Vagina (tissue), 2 donors: ENCODE measurements around the gene AP1B1. TPM values are rescaled to one million over a fixed set of nuclear protein-coding genes. Genes with fewer than 3 reads are reported as not detected.
"Not testable (repeated sequence)": the region's sequence is repeated elsewhere in the genome, so short reads cannot be mapped to it uniquely, and the experiment has no call there.

Experiments
- DNase-seq, 2 donors: peaks; one replicate each; pipeline ENCODE4 v3.0.0-alpha.2; 2017; ENCODE audit errors: extremely low spot score in 2 of 2
- H3K27ac ChIP-seq: fragments of 200-600 bp; sonication (generic); one replicate; pipeline ENCODE4 v1.5.1; 2019
- H3K27me3 ChIP-seq: fragments of 200-600 bp; sonication (generic); one replicate; pipeline ENCODE4 v1.5.1; 2019
- H3K36me3 ChIP-seq, 2 donors: fragments of 200-600 bp; sonication (generic); one replicate each; pipeline ENCODE4 v1.5.1; 2017 to 2019
- H3K4me1 ChIP-seq: fragments of 200-600 bp; sonication (generic); one replicate; pipeline ENCODE4 v1.5.1; 2019
- H3K4me3 ChIP-seq, 2 donors: fragments of 200-600 bp; sonication (generic); 1 replicate in 1 of 2; 2 replicates in 1 of 2; pipeline ENCODE4 v1.5.1; 2016 to 2019
- H3K9me3 ChIP-seq: fragments of 200-600 bp; sonication (generic); one replicate; pipeline ENCODE4 v1.5.1; 2019
- POLR2A ChIP-seq, 2 donors: fragments of 450-650 bp; IDR thresholded peaks; one replicate each; pipeline ENCODE4 v1.6.1; 2017; ENCODE audit warnings: antibody characterized with exemption in 2 of 2, mild to moderate bottlenecking in 2 of 2, moderate library complexity in 2 of 2
- POLR2AphosphoS5 ChIP-seq, 2 donors: sonication (generic); formaldehyde crosslinking; IDR thresholded peaks; one replicate each; pipeline ENCODE4 v1.9.0; 2017; ENCODE audit warnings: antibody characterized with exemption in 2 of 2, mild to moderate bottlenecking in 2 of 2, low read depth in 1 of 2; ENCODE audit not compliant: insufficient read depth in 1 of 2
- intact Hi-C: fragments of 100-400 bp; cut with DNase I; formaldehyde crosslinking; loops from one replicate; pipeline ENCODE4 v1.15.1; 2023
- total RNA-seq: library from RNA; depleted of rRNA; stranded (reverse); fragments of >200 nt; gene quantifications from one replicate; pipeline ENCODE4 v1.2.3, GENCODE V29; 2016
- TF ChIP-seq, protein P1 (sequence below), 3 experiments: fragments of 450-650 bp in 2 of 3; fragments of 200-600 bp in 1 of 3; sonication (generic) in 1 of 3; IDR thresholded peaks; one replicate each; pipeline ENCODE4 v1.5.1; 2017 to 2019; ENCODE audit warnings: antibody characterized with exemption in 3 of 3, mild to moderate bottlenecking in 2 of 3, moderate library complexity in 2 of 3

Gene AP1B1
- total RNA-seq, 1 donor from 2014 or later: 60.9 TPM

GRCh38 chr22:29359469-29359868 lies 28.9 kb downstream of the AP1B1 start:
- Histone ChIP-seq H3K36me3 (peaks cover 0 to 35% of the 10 kb centered on the region in 2 donors), H3K9me3 (no peaks in the 10 kb centered on the region), H3K4me1 (no peaks in the 10 kb centered on the region), H3K27ac (no peak overlapping the region), H3K4me3 (no peak overlapping the region), H3K27me3 (no peaks in the 10 kb centered on the region)
- intact Hi-C loops: loop anchor here (2.0 kb wide), 1 partner anchor 59 kb away; no protein-coding TSS in a partner anchor
- TF ChIP-seq, protein P1, sequence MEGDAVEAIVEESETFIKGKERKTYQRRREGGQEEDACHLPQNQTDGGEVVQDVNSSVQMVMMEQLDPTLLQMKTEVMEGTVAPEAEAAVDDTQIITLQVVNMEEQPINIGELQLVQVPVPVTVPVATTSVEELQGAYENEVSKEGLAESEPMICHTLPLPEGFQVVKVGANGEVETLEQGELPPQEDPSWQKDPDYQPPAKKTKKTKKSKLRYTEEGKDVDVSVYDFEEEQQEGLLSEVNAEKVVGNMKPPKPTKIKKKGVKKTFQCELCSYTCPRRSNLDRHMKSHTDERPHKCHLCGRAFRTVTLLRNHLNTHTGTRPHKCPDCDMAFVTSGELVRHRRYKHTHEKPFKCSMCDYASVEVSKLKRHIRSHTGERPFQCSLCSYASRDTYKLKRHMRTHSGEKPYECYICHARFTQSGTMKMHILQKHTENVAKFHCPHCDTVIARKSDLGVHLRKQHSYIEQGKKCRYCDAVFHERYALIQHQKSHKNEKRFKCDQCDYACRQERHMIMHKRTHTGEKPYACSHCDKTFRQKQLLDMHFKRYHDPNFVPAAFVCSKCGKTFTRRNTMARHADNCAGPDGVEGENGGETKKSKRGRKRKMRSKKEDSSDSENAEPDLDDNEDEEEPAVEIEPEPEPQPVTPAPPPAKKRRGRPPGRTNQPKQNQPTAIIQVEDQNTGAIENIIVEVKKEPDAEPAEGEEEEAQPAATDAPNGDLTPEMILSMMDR (IDR thresholded peaks at IDR 0.05): peak in 1 of 3 experiments; percentile 31
- TF ChIP-seq POLR2AphosphoS5 (IDR thresholded peaks at IDR 0.05; ENCODE audit: insufficient read depth in 1 of 2, low read depth in 1 of 2) (no peak), POLR2A (IDR thresholded peaks at IDR 0.05) (no peak)
- no peak for DNase-seq

DNA sequence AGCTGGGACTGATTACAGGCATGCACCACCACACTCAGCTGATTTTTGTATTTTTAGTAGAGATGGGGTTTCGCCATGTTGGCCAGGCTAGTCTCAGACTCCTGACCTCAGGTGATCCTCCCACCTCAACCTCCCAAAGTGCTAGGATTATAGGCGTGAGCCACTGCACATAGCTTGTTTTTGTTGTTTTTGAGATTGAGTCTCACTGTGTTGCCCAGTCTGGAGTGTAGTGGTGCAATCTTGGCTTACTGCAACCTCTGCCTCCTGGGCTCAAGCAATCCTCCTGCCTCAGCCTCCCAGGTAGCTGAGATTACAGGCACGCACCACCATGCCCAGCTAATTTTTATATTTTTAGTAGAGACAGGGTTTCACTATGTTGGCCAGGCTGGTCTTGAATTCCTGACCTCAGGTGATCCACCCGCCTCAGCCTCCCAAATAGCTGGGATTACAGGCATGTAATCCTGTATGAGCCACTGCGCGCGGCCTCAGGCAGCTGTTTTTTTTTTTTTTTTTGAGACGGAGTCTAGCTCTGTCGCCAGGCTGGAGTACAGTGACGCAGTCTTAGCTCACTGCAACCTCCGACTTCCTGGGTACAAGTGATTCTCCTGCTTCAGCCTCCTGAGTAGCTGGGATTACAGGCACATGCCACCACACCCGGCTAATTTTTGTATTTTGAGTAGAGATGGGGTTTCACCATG lies 31.0 kb downstream of the AP1B1 start:
- intact Hi-C loops: not testable (repeated sequence)

GRCh38 chr22:29353860-29354259 lies 34.5 kb downstream of the AP1B1 start:
- Histone ChIP-seq H3K4me1 (no peaks in the 10 kb centered on the region), H3K27ac (no peak overlapping the region), H3K36me3 (peaks cover 0 to 84% of the 10 kb centered on the region in 2 donors), H3K9me3 (no peaks in the 10 kb centered on the region), H3K27me3 (no peaks in the 10 kb centered on the region), H3K4me3 (no peak overlapping the region)
- TF ChIP-seq, protein P1 (IDR thresholded peaks at IDR 0.05): no peak
- TF ChIP-seq POLR2A (IDR thresholded peaks at IDR 0.05) (no peak), POLR2AphosphoS5 (IDR thresholded peaks at IDR 0.05; ENCODE audit: insufficient read depth in 1 of 2, low read depth in 1 of 2) (no peak)
- intact Hi-C loops: no loop called here
- no peak for DNase-seq

More for the DNA sequence above, 31.0 kb downstream of the AP1B1 start:
- not testable (repeated sequence) for H3K9me3 ChIP-seq, H3K4me1 ChIP-seq, H3K27me3 ChIP-seq, H3K27ac ChIP-seq, DNase-seq, H3K4me3 ChIP-seq
- H3K36me3 ChIP-seq: peaks cover 0 to 56% of the 10 kb centered on the region in 2 donors

DNA sequence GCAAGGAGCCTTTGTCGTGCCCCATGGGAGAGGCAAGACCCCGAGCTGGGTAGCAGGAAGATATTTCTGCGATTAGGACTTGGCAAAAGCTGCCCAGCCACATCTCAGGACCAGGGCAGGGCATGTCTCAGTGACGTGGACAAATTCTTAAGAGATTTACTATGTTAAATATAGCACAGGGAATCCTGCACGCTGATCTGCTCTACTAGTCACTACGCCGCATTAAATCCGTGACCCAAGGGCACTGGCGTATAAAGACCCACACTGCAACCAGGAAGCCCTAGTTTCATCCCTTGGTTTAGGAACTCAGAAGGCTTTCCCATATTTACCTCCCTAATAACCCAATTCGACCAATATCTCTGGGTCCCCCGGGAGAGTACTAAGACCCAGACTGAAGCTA lies 35.1 kb downstream of the AP1B1 start:
- no peaks in the 10 kb centered on the region for H3K4me1 ChIP-seq
- no peak overlapping the region for H3K27ac ChIP-seq
- intact Hi-C loops: no loop called here
- peaks cover 0 to 83% of the 10 kb centered on the region in 2 donors for H3K36me3 ChIP-seq
- TF ChIP-seq, protein P1 (IDR thresholded peaks at IDR 0.05): no peak
- TF ChIP-seq POLR2AphosphoS5 (IDR thresholded peaks at IDR 0.05; ENCODE audit: insufficient read depth in 1 of 2, low read depth in 1 of 2): no peak
- H3K27me3 ChIP-seq: no peaks in the 10 kb centered on the region
- H3K4me3 ChIP-seq: no peak overlapping the region
- no peak for DNase-seq
- H3K9me3 ChIP-seq: no peaks in the 10 kb centered on the region

DNA sequence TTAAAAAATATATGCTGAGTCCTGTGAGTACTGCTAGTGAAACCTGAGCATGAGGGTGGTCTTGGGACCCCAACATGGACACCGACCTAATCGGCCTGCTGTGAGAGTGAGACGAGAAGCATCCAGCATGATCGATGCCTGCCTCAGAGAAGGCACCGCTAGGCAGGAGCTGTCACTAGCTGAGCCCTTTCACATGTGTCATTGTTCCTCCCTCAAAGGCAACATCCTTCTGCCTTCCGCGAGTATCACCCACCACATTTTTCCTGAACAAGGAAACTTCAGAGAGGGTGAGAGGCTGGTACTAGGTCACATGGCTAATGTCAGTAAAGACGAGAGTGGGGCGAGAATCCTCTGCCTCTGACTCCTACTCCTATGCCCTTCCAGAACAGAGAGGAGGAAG lies 35.6 kb downstream of the AP1B1 start:
- no peak for TF ChIP-seq POLR2AphosphoS5 (IDR thresholded peaks at IDR 0.05; ENCODE audit: insufficient read depth in 1 of 2, low read depth in 1 of 2)
- TF ChIP-seq POLR2A (IDR thresholded peaks at IDR 0.05): no peak
- TF ChIP-seq, protein P1 (IDR thresholded peaks at IDR 0.05): no peak
- intact Hi-C loops: no loop called here
- DNase-seq: no peak
- Histone ChIP-seq H3K36me3 (peaks cover 0 to 84% of the 10 kb centered on the region in 2 donors), H3K4me3 (no peak overlapping the region), H3K27ac (no peak overlapping the region), H3K9me3 (no peaks in the 10 kb centered on the region), H3K4me1 (no peaks in the 10 kb centered on the region), H3K27me3 (no peaks in the 10 kb centered on the region)
